ENCODE results near the gene TSSC4. TPM values are rescaled to one million over a fixed set of nuclear protein-coding genes. Genes with fewer than 3 reads are reported as not detected.

TSSC4 gene
- total RNA-seq, 2 experiments from 2014 or later, result 46.8 to 48.2 TPM

GRCh38 chr11:2425506-2425905 lies 25.0 kb downstream of the TSSC4 start:
- Mint-ChIP-seq H3K4me1 (no peaks in the 10 kb centered on the region), H3K27me3 (peaks cover 2% of the 10 kb centered on the region), H3K9me3 (no peaks in the 10 kb centered on the region), H3K27ac (no peak overlapping the region), H3K36me3 (no peaks in the 10 kb centered on the region), H3K4me3 (no peak overlapping the region)
- no peak for ATAC-seq (ENCODE audit: low read depth)
- no peak for DNase-seq
- POLR2A ChIA-PET, result no interaction called here

GRCh38 chr11:2426221-2426620 lies 25.7 kb downstream of the TSSC4 start:
- Mint-ChIP-seq H3K27me3 (peaks cover 2% of the 10 kb centered on the region), H3K36me3 (no peaks in the 10 kb centered on the region), H3K9me3 (no peaks in the 10 kb centered on the region), H3K4me3 (no peak overlapping the region), H3K4me1 (peaks cover 2% of the 10 kb centered on the region), H3K27ac (no peak overlapping the region)
- POLR2A ChIA-PET, result no interaction called here
- no peak for DNase-seq
- no peak for ATAC-seq (ENCODE audit: low read depth)

- no peak overlapping the region for H3K4me3 Mint-ChIP-seq
- peaks cover 2% of the 10 kb centered on the region for H3K27me3 Mint-ChIP-seq
- peaks cover 2% of the 10 kb centered on the region for H3K4me1 Mint-ChIP-seq
- no peak for ATAC-seq (ENCODE audit: low read depth)
- H3K36me3 Mint-ChIP-seq, result no peaks in the 10 kb centered on the region
- H3K27ac Mint-ChIP-seq, result no peak overlapping the region
- POLR2A ChIA-PET, result interaction anchor here (0.8 kb wide), 1 partner anchor 105 kb away, joined by 3 read pairs; no protein-coding TSS in a partner anchor
- no peak for DNase-seq
- no peaks in the 10 kb centered on the region for H3K9me3 Mint-ChIP-seq
These were observed 26.4 kb downstream of the TSSC4 start for GRCh38 chr11:2426826-2427521.

GRCh38 chr11:2427721-2428321 lies 27.3 kb downstream of the TSSC4 start:
- ATAC-seq (ENCODE audit: low read depth) (peak; percentile 4), DNase-seq (no peak)
- Mint-ChIP-seq H3K4me1 (peaks cover 2% of the 10 kb centered on the region), H3K36me3 (no peaks in the 10 kb centered on the region), H3K27me3 (peaks cover 2% of the 10 kb centered on the region), H3K27ac (no peak overlapping the region), H3K4me3 (no peak overlapping the region), H3K9me3 (no peaks in the 10 kb centered on the region)
- POLR2A ChIA-PET, result interaction anchor here (0.8 to 1.0 kb wide), 2 partner anchors 103 to 104 kb away, joined by 3 to 4 read pairs; no protein-coding TSS in a partner anchor

GRCh38 chr11:2428322-2428795 lies 27.8 kb downstream of the TSSC4 start:
- H3K9me3 Mint-ChIP-seq, result no peaks in the 10 kb centered on the region
- POLR2A ChIA-PET, result interaction anchor here (1.0 kb wide), 1 partner anchor 103 kb away, joined by 4 read pairs; no protein-coding TSS in a partner anchor
- H3K27ac Mint-ChIP-seq, result no peak overlapping the region
- no peaks in the 10 kb centered on the region for H3K36me3 Mint-ChIP-seq
- H3K4me3 Mint-ChIP-seq, result no peak overlapping the region
- ATAC-seq (ENCODE audit: low read depth) (peak; percentile 85), DNase-seq (peak; percentile 84)
- peaks cover 2% of the 10 kb centered on the region for H3K4me1 Mint-ChIP-seq
- H3K27me3 Mint-ChIP-seq, result peaks cover 2% of the 10 kb centered on the region

- H3K27ac Mint-ChIP-seq, result no peak overlapping the region
These were observed 30.8 kb downstream of the TSSC4 start for GRCh38 chr11:2431395-2431794.

GRCh38 chr11:2432171-2432621 lies 31.6 kb downstream of the TSSC4 start:
- no peak overlapping the region for H3K27ac Mint-ChIP-seq
- H3K9me3 Mint-ChIP-seq, result no peaks in the 10 kb centered on the region
- ATAC-seq (ENCODE audit: low read depth), result no peak
- H3K27me3 Mint-ChIP-seq, result no peaks in the 10 kb centered on the region
- peaks cover 2% of the 10 kb centered on the region for H3K4me1 Mint-ChIP-seq
- POLR2A ChIA-PET, result no interaction called here
- H3K4me3 Mint-ChIP-seq, result no peak overlapping the region
- no peak for DNase-seq
- no peaks in the 10 kb centered on the region for H3K36me3 Mint-ChIP-seq

More at GRCh38 chr11:2431395-2431794, 30.8 kb downstream of the TSSC4 start:
- H3K4me3 Mint-ChIP-seq, result no peak overlapping the region
- H3K36me3 Mint-ChIP-seq, result no peaks in the 10 kb centered on the region
- ATAC-seq (ENCODE audit: low read depth), result no peak
- H3K27me3 Mint-ChIP-seq, result peaks cover 2% of the 10 kb centered on the region
- peaks cover 2% of the 10 kb centered on the region for H3K4me1 Mint-ChIP-seq
- no peak for DNase-seq
- POLR2A ChIA-PET, result no interaction called here
- H3K9me3 Mint-ChIP-seq, result no peaks in the 10 kb centered on the region

GRCh38 chr11:2432628-2433071 lies 32.1 kb downstream of the TSSC4 start:
- H3K27me3 Mint-ChIP-seq, result peaks cover 1% of the 10 kb centered on the region
- DNase-seq (no peak), ATAC-seq (ENCODE audit: low read depth) (no peak)
- no peak overlapping the region for H3K27ac Mint-ChIP-seq
- no peak overlapping the region for H3K4me3 Mint-ChIP-seq
- H3K4me1 Mint-ChIP-seq, result peaks cover 2% of the 10 kb centered on the region
- no peaks in the 10 kb centered on the region for H3K9me3 Mint-ChIP-seq
- no peaks in the 10 kb centered on the region for H3K36me3 Mint-ChIP-seq
- POLR2A ChIA-PET, result interaction anchor here (0.6 kb wide), 1 partner anchor 456 kb away, joined by 3 read pairs; no protein-coding TSS in a partner anchor

- Mint-ChIP-seq H3K27ac (no peak overlapping the region), H3K4me1 (peaks cover 2% of the 10 kb centered on the region), H3K27me3 (peaks cover 6% of the 10 kb centered on the region), H3K9me3 (no peaks in the 10 kb centered on the region), H3K4me3 (no peak overlapping the region), H3K36me3 (no peaks in the 10 kb centered on the region)
- DNase-seq, result peak; percentile 20
- POLR2A ChIA-PET, result interaction anchor here (0.6 kb wide), 1 partner anchor 455 kb away, joined by 3 read pairs; no protein-coding TSS in a partner anchor
- no peak for ATAC-seq (ENCODE audit: low read depth)
These were observed 32.8 kb downstream of the TSSC4 start for GRCh38 chr11:2433106-2433925.

- POLR2A ChIA-PET, result no interaction called here
- H3K36me3 Mint-ChIP-seq, result no peaks in the 10 kb centered on the region
- peaks cover 6% of the 10 kb centered on the region for H3K27me3 Mint-ChIP-seq
- no peak for ATAC-seq (ENCODE audit: low read depth)
- H3K9me3 Mint-ChIP-seq, result no peaks in the 10 kb centered on the region
- H3K4me1 Mint-ChIP-seq, result peaks cover 2% of the 10 kb centered on the region
- no peak overlapping the region for H3K4me3 Mint-ChIP-seq
- no peak for DNase-seq
- H3K27ac Mint-ChIP-seq, result no peak overlapping the region
These were observed 33.5 kb downstream of the TSSC4 start for GRCh38 chr11:2434008-2434407.

- no peak overlapping the region for H3K4me3 Mint-ChIP-seq
- ATAC-seq (ENCODE audit: low read depth), result no peak
- peak; percentile 23 for DNase-seq
These were observed 34.1 kb downstream of the TSSC4 start for GRCh38 chr11:2434506-2435255.

GRCh38 chr11:2435288-2436012 lies 34.9 kb downstream of the TSSC4 start:
- Mint-ChIP-seq H3K27ac (no peak overlapping the region), H3K4me3 (no peak overlapping the region), H3K27me3 (peaks cover 6% of the 10 kb centered on the region), H3K9me3 (no peaks in the 10 kb centered on the region), H3K4me1 (peaks cover 2% of the 10 kb centered on the region), H3K36me3 (no peaks in the 10 kb centered on the region)
- POLR2A ChIA-PET, result no interaction called here
- no peak for ATAC-seq (ENCODE audit: low read depth)
- DNase-seq, result no peak

More at GRCh38 chr11:2434506-2435255, 34.1 kb downstream of the TSSC4 start:
- no peak overlapping the region for H3K27ac Mint-ChIP-seq
- POLR2A ChIA-PET, result no interaction called here
- no peaks in the 10 kb centered on the region for H3K36me3 Mint-ChIP-seq
- H3K9me3 Mint-ChIP-seq, result no peaks in the 10 kb centered on the region
- H3K27me3 Mint-ChIP-seq, result peaks cover 6% of the 10 kb centered on the region
- peaks cover 2% of the 10 kb centered on the region for H3K4me1 Mint-ChIP-seq

All from activated naive CD8-positive, alpha-beta T cell treated with anti-CD3 and anti-CD28 coated beads, Interleukin-2, amount 10 ng/mL, durations not matched to agents 7 days and 5 days (primary cell).